ENCODE results near the gene CRIP2.

Gene CRIP2

GRCh38 chr14:105445290-105445689 is 29.3 kb upstream of the CRIP2 start:
- no peak for DNase-seq

- no peak for DNase-seq
Observed at GRCh38 chr14:105445901-105446845, 28.4 kb upstream of the CRIP2 start.

GRCh38 chr14:105446971-105447370 is 27.6 kb upstream of the CRIP2 start:
- no peak for DNase-seq

GRCh38 chr14:105447651-105448640 is 26.7 kb upstream of the CRIP2 start:
- DNase-seq, result no peak

GRCh38 chr14:105448706-105449111 is 25.9 kb upstream of the CRIP2 start:
- DNase-seq, result no peak

- no peak for DNase-seq
Observed at GRCh38 chr14:105449276-105450122, 25.1 kb upstream of the CRIP2 start.

- DNase-seq, result no peak
Observed at GRCh38 chr14:105450123-105450505, 24.5 kb upstream of the CRIP2 start.

- DNase-seq, result no peak
Observed at GRCh38 chr14:105450864-105451720, 23.5 kb upstream of the CRIP2 start.

GRCh38 chr14:105452963-105453362 is 21.7 kb upstream of the CRIP2 start:
- no peak for DNase-seq

GRCh38 chr14:105453847-105454246 is 20.8 kb upstream of the CRIP2 start:
- no peak for DNase-seq

- no peak for DNase-seq
Observed at GRCh38 chr14:105455086-105455640, 19.5 kb upstream of the CRIP2 start.

GRCh38 chr14:105455766-105456660 is 18.6 kb upstream of the CRIP2 start:
- DNase-seq, result no peak

GRCh38 chr14:105456736-105457617 is 17.6 kb upstream of the CRIP2 start:
- DNase-seq, result no peak

GRCh38 chr14:105458010-105458409 is 16.6 kb upstream of the CRIP2 start:
- no peak for DNase-seq

- no peak for DNase-seq
Observed at GRCh38 chr14:105458571-105458970, 16.1 kb upstream of the CRIP2 start.

- DNase-seq, result no peak
Observed at GRCh38 chr14:105460116-105460515, 14.5 kb upstream of the CRIP2 start.

- no peak for DNase-seq
Observed at GRCh38 chr14:105460616-105461015, 14.0 kb upstream of the CRIP2 start.

GRCh38 chr14:105461903-105462302 is 12.7 kb upstream of the CRIP2 start:
- DNase-seq, result no peak

GRCh38 chr14:105464501-105464900 is 10.1 kb upstream of the CRIP2 start:
- DNase-seq, result no peak
